Fibroblast of lung (primary cell): ENCODE results near the gene RACGAP1. TPM values are rescaled to one million over a fixed set of nuclear protein-coding genes. Genes with fewer than 3 reads are reported as not detected.

Experiments used
- DNase-seq, 2 donors: peaks; one replicate each; pipeline versions ENCODE4 v3.0.0 to v3.0.0-alpha.2; 2010; ENCODE audit warnings: low read depth in 2 of 2
- H2AFZ ChIP-seq: 2 replicates; pipeline ENCODE4 v1.5.1; 2012; ENCODE audit warnings: low read length, control low read depth, inconsistent platforms
- H3K27ac ChIP-seq: 2 replicates; pipeline ENCODE4 v1.5.1; 2011; ENCODE audit warnings: low read length, control low read depth; ENCODE audit not compliant: insufficient read depth
- H3K27me3 ChIP-seq: 2 replicates; pipeline ENCODE4 v1.5.1; 2011; ENCODE audit warnings: mild to moderate bottlenecking, low read length; ENCODE audit not compliant: control insufficient read depth, insufficient read depth
- H3K36me3 ChIP-seq: 2 replicates; pipeline ENCODE4 v1.5.1; 2011; ENCODE audit warnings: low read length; ENCODE audit not compliant: control insufficient read depth, insufficient read depth
- H3K4me1 ChIP-seq: 2 replicates; pipeline ENCODE4 v1.5.1; 2011; ENCODE audit warnings: low read length; ENCODE audit not compliant: control insufficient read depth, insufficient read depth; ENCODE audit errors: extremely low read depth
- H3K4me2 ChIP-seq: 2 replicates; pipeline ENCODE4 v1.5.1; 2011; ENCODE audit warnings: low read length, control low read depth; ENCODE audit not compliant: insufficient read depth; ENCODE audit errors: extremely low read depth
- H3K4me3 ChIP-seq, 4 experiments: fragments of 200-600 bp in 1 of 4; sonication (generic) in 1 of 4; replicated peaks in 1 of 4; 2 replicates each; pipeline ENCODE4 v1.5.1; 2011 to 2016; ENCODE audit warnings: low read length in 4 of 4, low read depth in 3 of 4, mild to moderate bottlenecking in 3 of 4, control low read depth in 2 of 4, inconsistent platforms in 1 of 4, mixed read lengths in 1 of 4; ENCODE audit not compliant: insufficient read depth in 1 of 4; ENCODE audit errors: control extremely low read depth in 1 of 4
- H3K79me2 ChIP-seq: 2 replicates; pipeline ENCODE4 v1.5.1; 2012; ENCODE audit warnings: mild to moderate bottlenecking, low read length, inconsistent platforms; ENCODE audit not compliant: control insufficient read depth, insufficient read depth
- H3K9ac ChIP-seq: 2 replicates; pipeline ENCODE4 v1.5.1; 2011; ENCODE audit warnings: mild to moderate bottlenecking, low read length, control low read depth; ENCODE audit not compliant: insufficient read depth
- H3K9me3 ChIP-seq: 2 replicates; pipeline ENCODE4 v1.5.1; 2012; ENCODE audit warnings: low read depth, low read length; ENCODE audit not compliant: control insufficient read depth, insufficient read depth
- H4K20me1 ChIP-seq: 2 replicates; pipeline ENCODE4 v1.5.1; 2011; ENCODE audit warnings: low read length; ENCODE audit not compliant: control insufficient read depth, insufficient read depth; ENCODE audit errors: extremely low read depth
- CTCF ChIP-seq, 2 donors: IDR thresholded peaks in 1 of 2; conservative IDR thresholded peaks in 1 of 2; 1 replicate in 1 of 2; 2 replicates in 1 of 2; pipeline ENCODE4 v1.5.1; 2011 to 2012; ENCODE audit warnings: low read length in 2 of 2, control low read depth in 1 of 2, inconsistent platforms in 1 of 2, low read depth in 1 of 2, mild to moderate bottlenecking in 1 of 2
- EZH2 ChIP-seq: IDR thresholded peaks from 2 replicates; pipeline ENCODE4 v1.5.1; 2012; ENCODE audit warnings: low read length, control low read depth, mild to moderate bottlenecking; ENCODE audit errors: missing control alignments
- polyA plus RNA-seq, 2 donors: library from polyadenylated mRNA; depleted of rRNA in 1 of 2; stranded (reverse) in 1 of 2; unstranded in 1 of 2; fragments of >200 nt; gene quantifications; 2 replicates each; pipeline ENCODE4 v1.2.1, GENCODE V29; 2011 to 2012; ENCODE audit warnings: missing spikeins in 1 of 2
- total RNA-seq: library from RNA; depleted of rRNA; stranded (reverse); fragments of >200 nt; gene quantifications from 2 replicates; pipeline ENCODE4 v1.2.1, GENCODE V29; 2014

Gene RACGAP1
- total and polyA plus RNA-seq, 2 donors (not counting 1 experiment from before 2014, with no cell fraction given): 22.9 to 38.1 TPM

- Histone ChIP-seq H3K79me2 (no peaks in the 10 kb centered on the region), H3K27ac (no peak overlapping the region), H3K36me3 (no peaks in the 10 kb centered on the region), H3K9me3 (no peaks in the 10 kb centered on the region), H4K20me1 (no peaks in the 10 kb centered on the region), H3K4me1 (no peaks in the 10 kb centered on the region), H3K27me3 (peaks cover 4% of the 10 kb centered on the region), H3K4me3 (no peak overlapping the region), H3K4me2 (no peak overlapping the region), H2AFZ (no peak overlapping the region), H3K9ac (no peak overlapping the region)
- DNase-seq: no peak
- TF ChIP-seq EZH2 (no peak), CTCF (conservative IDR thresholded peaks at IDR 0.05 in 1 of 2, IDR thresholded peaks at IDR 0.05 in 1 of 2; ENCODE audit: low read depth in 1 of 2, low read length in 2 of 2) (no peak)
These were observed 18.6 kb upstream of the RACGAP1 start for GRCh38 chr12:50043854-50044253.

- Histone ChIP-seq H2AFZ (no peak overlapping the region), H3K27me3 (peaks cover 4% of the 10 kb centered on the region), H3K36me3 (no peaks in the 10 kb centered on the region), H3K4me1 (no peaks in the 10 kb centered on the region), H3K27ac (no peak overlapping the region), H4K20me1 (no peaks in the 10 kb centered on the region), H3K9me3 (no peaks in the 10 kb centered on the region), H3K4me2 (no peak overlapping the region), H3K9ac (no peak overlapping the region), H3K4me3 (no peak overlapping the region), H3K79me2 (no peaks in the 10 kb centered on the region)
- no peak for DNase-seq
- TF ChIP-seq CTCF (conservative IDR thresholded peaks at IDR 0.05 in 1 of 2, IDR thresholded peaks at IDR 0.05 in 1 of 2; ENCODE audit: low read depth in 1 of 2, low read length in 2 of 2): no peak
These were observed 18.0 kb upstream of the RACGAP1 start for GRCh38 chr12:50043308-50043707.

- Histone ChIP-seq H4K20me1 (no peaks in the 10 kb centered on the region), H3K27me3 (peaks cover 4% of the 10 kb centered on the region), H3K79me2 (no peaks in the 10 kb centered on the region), H3K4me3 (no peak overlapping the region), H3K9me3 (no peaks in the 10 kb centered on the region), H3K36me3 (no peaks in the 10 kb centered on the region), H3K4me1 (no peaks in the 10 kb centered on the region), H2AFZ (no peak overlapping the region), H3K9ac (no peak overlapping the region), H3K27ac (no peak overlapping the region), H3K4me2 (no peak overlapping the region)
- DNase-seq: no peak
- no peak for TF ChIP-seq CTCF (conservative IDR thresholded peaks at IDR 0.05 in 1 of 2, IDR thresholded peaks at IDR 0.05 in 1 of 2; ENCODE audit: low read depth in 1 of 2, low read length in 2 of 2)
- no peak for TF ChIP-seq EZH2
These were observed 17.4 kb upstream of the RACGAP1 start for GRCh38 chr12:50042693-50043092.
